IPS-NIHi11 (cell line): ENCODE measurements around the gene FCHSD2.

ENCODE experiments used
- DNase-seq: peaks from one replicate; pipeline ENCODE4 v3.0.0; 2012; ENCODE audit warnings: mixed read lengths, low spot score

Gene FCHSD2

GRCh38 chr11:72970557-72971118 is 171.5 kb downstream of the FCHSD2 start:
- DNase-seq = no peak

- no peak for DNase-seq
These were observed 172.2 kb downstream of the FCHSD2 start for GRCh38 chr11:72969894-72970335.

GRCh38 chr11:72968390-72968789 is 173.7 kb downstream of the FCHSD2 start:
- DNase-seq = no peak

GRCh38 chr11:72965672-72966071 is 176.4 kb downstream of the FCHSD2 start:
- no peak for DNase-seq

- DNase-seq = no peak
These were observed 179.4 kb downstream of the FCHSD2 start for GRCh38 chr11:72962717-72963116.

GRCh38 chr11:72962084-72962483 is 180.0 kb downstream of the FCHSD2 start:
- no peak for DNase-seq

- DNase-seq = no peak
These were observed 182.0 kb downstream of the FCHSD2 start for GRCh38 chr11:72959998-72960731.

- no peak for DNase-seq
These were observed 183.3 kb downstream of the FCHSD2 start for GRCh38 chr11:72958791-72959190.

- DNase-seq = no peak
These were observed 186.7 kb downstream of the FCHSD2 start for GRCh38 chr11:72955466-72955865.

GRCh38 chr11:72954860-72955259 is 187.3 kb downstream of the FCHSD2 start:
- no peak for DNase-seq

- no peak for DNase-seq
These were observed 188.5 kb downstream of the FCHSD2 start for GRCh38 chr11:72953637-72954036.

GRCh38 chr11:72951888-72952287 is 190.2 kb downstream of the FCHSD2 start:
- DNase-seq = no peak

- no peak for DNase-seq
These were observed 190.9 kb downstream of the FCHSD2 start for GRCh38 chr11:72951193-72951592.

- DNase-seq = peak; percentile 52
These were observed 191.4 kb downstream of the FCHSD2 start for GRCh38 chr11:72950685-72951084.

GRCh38 chr11:72947229-72947628 is 194.9 kb downstream of the FCHSD2 start:
- DNase-seq = no peak

- no peak for DNase-seq
These were observed 198.5 kb downstream of the FCHSD2 start for GRCh38 chr11:72943664-72944063.

- DNase-seq = no peak
These were observed 201.7 kb downstream of the FCHSD2 start for GRCh38 chr11:72940417-72940816.

GRCh38 chr11:72939031-72939430 is 203.1 kb downstream of the FCHSD2 start:
- DNase-seq = no peak

- DNase-seq = no peak
These were observed 204.7 kb downstream of the FCHSD2 start for GRCh38 chr11:72937439-72937838.

- no peak for DNase-seq
These were observed 206.4 kb downstream of the FCHSD2 start for GRCh38 chr11:72935700-72936099.

GRCh38 chr11:72932132-72932570 is 210.0 kb downstream of the FCHSD2 start:
- no peak for DNase-seq

GRCh38 chr11:72930008-72930407 is 212.1 kb downstream of the FCHSD2 start:
- peak; percentile 66 for DNase-seq

- DNase-seq = no peak
These were observed 212.9 kb downstream of the FCHSD2 start for GRCh38 chr11:72929256-72929655.

- no peak for DNase-seq
These were observed 214.7 kb downstream of the FCHSD2 start for GRCh38 chr11:72927380-72927779.
